ENCODE data around the gene MCRS1.

GRCh38 chr12:49612210-49612609 is 44.3 kb upstream of the MCRS1 start:
- TF ChIP-seq CTCF (IDR thresholded peaks at IDR 0.05 in 4 of 5, conservative IDR thresholded peaks at IDR 0.05 in 1 of 5) (no peak), POLR2A (IDR thresholded peaks at IDR 0.05) (no peak)
